SK-N-MC (cell line): Measurements from ENCODE around the gene TNFAIP8.

ENCODE experiments used
- EZH2 ChIP-seq: fragments of 200-600 bp; sonication (generic); IDR thresholded peaks from one replicate; pipeline ENCODE4 v1.6.1; 2017; ENCODE audit warnings: antibody characterized with exemption
- FOXP2 ChIP-seq: optimal IDR thresholded peaks from 2 replicates; pipeline ENCODE3; 2011; ENCODE audit warnings: mild to moderate bottlenecking, moderate library complexity; ENCODE audit not compliant: insufficient read depth; ENCODE audit errors: extremely low read length, control extremely low read depth
- POLR2AphosphoS5 ChIP-seq: IDR thresholded peaks from 2 replicates; pipeline ENCODE4 v1.6.1; 2012; ENCODE audit warnings: mild to moderate bottlenecking, low read depth, low read length, borderline replicate concordance

DNA sequence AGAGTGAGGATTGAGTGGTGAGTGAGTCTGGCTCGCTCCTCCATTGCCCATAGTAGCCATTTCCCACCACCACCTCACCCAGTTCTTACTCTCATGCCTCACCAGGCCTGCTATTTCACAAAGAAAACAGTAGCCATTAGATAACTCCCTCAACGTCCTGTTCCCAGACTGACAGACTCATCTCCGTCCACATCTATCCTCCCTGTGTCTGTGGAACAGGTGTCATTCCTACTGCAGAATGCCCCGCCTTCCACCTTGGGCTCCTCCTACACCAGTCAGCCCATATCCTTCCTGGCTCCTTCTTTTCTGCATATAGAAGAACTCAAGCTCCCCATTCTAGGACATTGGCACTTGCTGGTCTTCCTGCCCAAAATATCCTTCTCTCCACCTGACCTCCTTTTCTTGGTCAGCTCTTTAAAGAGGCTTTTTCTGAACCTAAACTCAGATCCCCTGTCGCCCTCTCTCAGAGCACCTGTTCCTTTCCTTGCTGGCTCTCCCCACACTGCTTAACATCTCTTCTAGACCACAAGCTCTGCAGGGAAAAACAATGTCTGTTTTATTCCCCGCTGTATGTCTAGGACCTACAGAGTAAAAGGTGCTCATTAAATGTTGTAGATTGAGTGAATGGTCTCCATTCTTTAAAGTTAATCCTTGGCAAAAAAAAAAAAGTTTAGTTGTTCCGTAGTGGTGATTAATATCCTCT is 3.2 kb downstream of the TNFAIP8 start:
- TF ChIP-seq EZH2 (no peak), POLR2AphosphoS5 (no peak), FOXP2 (no peak)
